ENCODE data around the gene RPS16. TPM values are rescaled to one million over a fixed set of nuclear protein-coding genes. Genes with fewer than 3 reads are reported as not detected.
A peak's percentile ranks its signal among the peaks of the same experiment; 100 is the strongest.

RPS16 gene
- total and polyA plus RNA-seq, 2 of the 13 experiments (the other 11 are each of a cell fraction or from before 2014, with no cell fraction given) = 488 to 2,583 TPM

DNA sequence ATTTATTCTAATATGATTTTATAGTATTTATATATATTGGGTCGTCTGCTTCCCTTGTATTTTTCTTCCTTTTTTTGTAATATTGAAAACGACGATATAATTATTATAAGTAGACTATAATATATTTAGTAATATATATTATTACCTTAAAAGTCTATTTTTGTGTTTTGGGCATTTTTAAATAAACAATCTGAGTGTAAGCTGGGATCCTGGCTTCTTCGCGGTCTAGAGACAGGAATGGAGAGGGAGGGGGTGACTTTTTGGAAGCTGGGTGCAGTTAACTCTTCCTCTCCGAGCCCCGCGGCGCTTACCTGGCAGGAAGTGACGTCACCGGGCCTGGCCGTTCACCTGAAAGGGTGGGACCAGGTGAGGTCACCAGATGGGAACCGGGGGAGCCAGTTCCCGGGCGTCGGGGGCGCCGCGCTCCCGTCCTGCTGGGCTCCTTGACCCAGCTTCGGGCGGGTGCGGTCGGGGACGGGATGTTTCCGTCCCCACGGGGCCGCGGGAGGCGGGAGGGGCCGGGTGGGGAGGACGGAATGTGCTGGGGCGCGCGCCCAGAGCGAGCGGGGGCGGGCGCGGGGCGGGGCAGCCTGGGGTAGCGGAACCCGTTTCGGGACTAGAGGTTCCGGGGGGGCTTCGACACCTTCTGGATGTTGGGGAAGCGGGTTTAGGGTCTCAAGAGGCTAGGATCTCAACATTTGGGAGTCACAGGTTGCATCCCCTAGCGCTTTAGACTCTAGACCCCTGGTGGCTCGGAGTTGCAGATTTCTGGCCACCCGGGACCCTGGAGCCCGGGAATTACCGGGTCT lies 26.3 kb downstream of the RPS16 start (continued):
- TF ChIP-seq MYC (CRISPR knock-in tag; IDR thresholded peaks at IDR 0.05; ENCODE audit: borderline replicate concordance) = no peak; the same call in 1 of the 2 replicates
- TF ChIP-seq, protein P1, sequence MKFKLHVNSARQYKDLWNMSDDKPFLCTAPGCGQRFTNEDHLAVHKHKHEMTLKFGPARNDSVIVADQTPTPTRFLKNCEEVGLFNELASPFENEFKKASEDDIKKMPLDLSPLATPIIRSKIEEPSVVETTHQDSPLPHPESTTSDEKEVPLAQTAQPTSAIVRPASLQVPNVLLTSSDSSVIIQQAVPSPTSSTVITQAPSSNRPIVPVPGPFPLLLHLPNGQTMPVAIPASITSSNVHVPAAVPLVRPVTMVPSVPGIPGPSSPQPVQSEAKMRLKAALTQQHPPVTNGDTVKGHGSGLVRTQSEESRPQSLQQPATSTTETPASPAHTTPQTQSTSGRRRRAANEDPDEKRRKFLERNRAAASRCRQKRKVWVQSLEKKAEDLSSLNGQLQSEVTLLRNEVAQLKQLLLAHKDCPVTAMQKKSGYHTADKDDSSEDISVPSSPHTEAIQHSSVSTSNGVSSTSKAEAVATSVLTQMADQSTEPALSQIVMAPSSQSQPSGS (CRISPR knock-in tag; IDR thresholded peaks at IDR 0.05) = peak; percentile 83
- TF ChIP-seq SP2 (CRISPR knock-in tag; IDR thresholded peaks at IDR 0.05) = peak; percentile 30; the same call in 1 of the 2 replicates
- TF ChIP-seq BRD4 (CRISPR knock-in tag; IDR thresholded peaks at IDR 0.05) = no peak
- no peak for TF ChIP-seq ZNF33A (CRISPR knock-in tag; IDR thresholded peaks at IDR 0.05; ENCODE audit: borderline replicate concordance)
- TF ChIP-seq, protein P2, sequence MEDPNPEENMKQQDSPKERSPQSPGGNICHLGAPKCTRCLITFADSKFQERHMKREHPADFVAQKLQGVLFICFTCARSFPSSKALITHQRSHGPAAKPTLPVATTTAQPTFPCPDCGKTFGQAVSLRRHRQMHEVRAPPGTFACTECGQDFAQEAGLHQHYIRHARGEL (CRISPR knock-in tag; IDR thresholded peaks at IDR 0.05) = no peak
- no peak; the same call in 1 of the 2 replicates for TF ChIP-seq ZFP82 (CRISPR knock-in tag; IDR thresholded peaks at IDR 0.05; ENCODE audit: borderline replicate concordance)
- TF ChIP-seq SUZ12 (IDR thresholded peaks at IDR 0.05; ENCODE audit: low read depth, low read length) = no peak
- no peak for TF ChIP-seq GTF3A (CRISPR knock-in tag; conservative IDR thresholded peaks at IDR 0.05)
- TF ChIP-seq NR2F6 (IDR thresholded peaks at IDR 0.05) = no peak
- peak; percentile 38; the same call in 1 of the 2 replicates for TF ChIP-seq NR2F6 (CRISPR knock-in tag; IDR thresholded peaks at IDR 0.05)
- TF ChIP-seq ZNF460 (CRISPR knock-in tag; IDR thresholded peaks at IDR 0.05; ENCODE audit: borderline replicate concordance) = no peak
- no peak for TF ChIP-seq TCF7 (IDR thresholded peaks at IDR 0.05; ENCODE audit: low read depth)
- TF ChIP-seq ZBTB7A (CRISPR knock-in tag; IDR thresholded peaks at IDR 0.05) = no peak
- TF ChIP-seq, protein P3, sequence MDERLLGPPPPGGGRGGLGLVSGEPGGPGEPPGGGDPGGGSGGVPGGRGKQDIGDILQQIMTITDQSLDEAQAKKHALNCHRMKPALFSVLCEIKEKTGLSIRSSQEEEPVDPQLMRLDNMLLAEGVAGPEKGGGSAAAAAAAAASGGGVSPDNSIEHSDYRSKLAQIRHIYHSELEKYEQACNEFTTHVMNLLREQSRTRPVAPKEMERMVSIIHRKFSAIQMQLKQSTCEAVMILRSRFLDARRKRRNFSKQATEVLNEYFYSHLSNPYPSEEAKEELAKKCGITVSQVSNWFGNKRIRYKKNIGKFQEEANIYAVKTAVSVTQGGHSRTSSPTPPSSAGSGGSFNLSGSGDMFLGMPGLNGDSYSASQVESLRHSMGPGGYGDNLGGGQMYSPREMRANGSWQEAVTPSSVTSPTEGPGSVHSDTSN (CRISPR knock-in tag; IDR thresholded peaks at IDR 0.05) = no peak
- TF ChIP-seq ZNF878 (CRISPR knock-in tag; IDR thresholded peaks at IDR 0.05) = no peak
- TF ChIP-seq GZF1 (CRISPR knock-in tag; IDR thresholded peaks at IDR 0.05) = no peak
- TF ChIP-seq, protein P4, sequence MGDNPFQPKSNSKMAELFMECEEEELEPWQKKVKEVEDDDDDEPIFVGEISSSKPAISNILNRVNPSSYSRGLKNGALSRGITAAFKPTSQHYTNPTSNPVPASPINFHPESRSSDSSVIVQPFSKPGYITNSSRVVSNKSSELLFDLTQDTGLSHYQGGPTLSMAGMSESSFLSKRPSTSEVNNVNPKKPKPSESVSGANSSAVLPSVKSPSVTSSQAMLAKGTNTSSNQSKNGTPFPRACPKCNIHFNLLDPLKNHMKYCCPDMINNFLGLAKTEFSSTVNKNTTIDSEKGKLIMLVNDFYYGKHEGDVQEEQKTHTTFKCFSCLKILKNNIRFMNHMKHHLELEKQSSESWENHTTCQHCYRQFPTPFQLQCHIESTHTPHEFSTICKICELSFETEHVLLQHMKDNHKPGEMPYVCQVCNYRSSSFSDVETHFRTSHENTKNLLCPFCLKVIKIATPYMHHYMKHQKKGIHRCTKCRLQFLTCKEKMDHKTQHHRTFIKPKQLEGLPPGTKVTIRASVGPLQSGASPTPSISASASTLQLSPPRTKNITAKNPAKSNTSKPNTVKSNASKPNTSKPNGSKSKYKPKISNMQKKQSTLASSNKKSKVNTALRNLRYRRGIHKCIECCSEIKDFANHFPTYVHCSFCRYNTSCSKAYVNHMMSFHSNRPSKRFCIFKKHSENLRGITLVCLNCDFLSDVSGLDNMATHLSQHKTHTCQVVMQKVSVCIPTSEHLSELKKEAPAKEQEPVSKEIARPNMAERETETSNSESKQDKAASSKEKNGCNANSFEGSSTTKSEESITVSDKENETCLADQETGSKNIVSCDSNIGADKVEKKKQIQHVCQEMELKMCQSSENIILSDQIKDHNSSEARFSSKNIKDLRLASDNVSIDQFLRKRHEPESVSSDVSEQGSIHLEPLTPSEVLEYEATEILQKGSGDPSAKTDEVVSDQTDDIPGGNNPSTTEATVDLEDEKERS (CRISPR knock-in tag; IDR thresholded peaks at IDR 0.05) = no peak
- no peak for TF ChIP-seq ZNF446 (CRISPR knock-in tag; IDR thresholded peaks at IDR 0.05)
- no peak for TF ChIP-seq NFKB2 (CRISPR knock-in tag; IDR thresholded peaks at IDR 0.05; ENCODE audit: borderline replicate concordance)
- no peak for TF ChIP-seq ZNF660 (CRISPR knock-in tag; IDR thresholded peaks at IDR 0.05; ENCODE audit: borderline replicate concordance, low read depth)
- no peak for TF ChIP-seq SETDB1 (CRISPR knock-in tag; IDR thresholded peaks at IDR 0.05; ENCODE audit: borderline replicate concordance)
- 0 out of 2 replicates have a peak, but pooled peaks have one; percentile 11 for TF ChIP-seq FOXA3 (CRISPR knock-in tag; IDR thresholded peaks at IDR 0.05)
- TF ChIP-seq, protein P5, sequence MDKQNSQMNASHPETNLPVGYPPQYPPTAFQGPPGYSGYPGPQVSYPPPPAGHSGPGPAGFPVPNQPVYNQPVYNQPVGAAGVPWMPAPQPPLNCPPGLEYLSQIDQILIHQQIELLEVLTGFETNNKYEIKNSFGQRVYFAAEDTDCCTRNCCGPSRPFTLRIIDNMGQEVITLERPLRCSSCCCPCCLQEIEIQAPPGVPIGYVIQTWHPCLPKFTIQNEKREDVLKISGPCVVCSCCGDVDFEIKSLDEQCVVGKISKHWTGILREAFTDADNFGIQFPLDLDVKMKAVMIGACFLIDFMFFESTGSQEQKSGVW (CRISPR knock-in tag; IDR thresholded peaks at IDR 0.05; ENCODE audit: borderline replicate concordance) = no peak
- TF ChIP-seq REL (CRISPR knock-in tag; conservative IDR thresholded peaks at IDR 0.05) = no peak

Measured in HepG2 (cell line).